Testis (tissue), 3 donors: ENCODE results near the gene AGBL1. TPM values are rescaled to one million over a fixed set of nuclear protein-coding genes. Genes with fewer than 3 reads are reported as not detected.

Experiments
- DNase-seq: peaks from one replicate; pipeline ENCODE4 v3.0.0-alpha.2; 2019
- H3K27ac ChIP-seq, 2 donors: fragments of 200-600 bp; sonication (generic); one replicate each; pipeline ENCODE4 v1.5.1; 2019
- H3K27me3 ChIP-seq: fragments of 200-600 bp; sonication (generic); one replicate; pipeline ENCODE4 v1.5.1; 2019
- H3K36me3 ChIP-seq: fragments of 200-600 bp; sonication (generic); one replicate; pipeline ENCODE4 v1.5.1; 2017; ENCODE audit warnings: low read depth; ENCODE audit errors: missing control alignments
- H3K4me1 ChIP-seq: fragments of 200-600 bp; sonication (generic); one replicate; pipeline ENCODE4 v1.5.1; 2019
- H3K4me3 ChIP-seq, 2 donors: fragments of 200-600 bp; sonication (generic); one replicate each; pipeline ENCODE4 v1.5.1; 2017 to 2019
- H3K9me3 ChIP-seq: fragments of 200-600 bp; sonication (generic); one replicate; pipeline ENCODE4 v1.5.1; 2017
- POLR2A ChIP-seq: fragments of 450-650 bp; IDR thresholded peaks from one replicate; pipeline ENCODE4 v1.6.1; 2017; ENCODE audit warnings: antibody characterized with exemption, mild to moderate bottlenecking, moderate library complexity
- WGBS, 2 donors: methylation state at CpG; one replicate each; pipeline ENCODE4 v1.1.5; 2018; 5-methylcytosine and 5-hydroxymethylcytosine counted together
- intact Hi-C: fragments of 100-400 bp; cut with DNase I; formaldehyde crosslinking; loops from one replicate; pipeline ENCODE4 v1.15.1; 2023; ENCODE audit warnings: low total_unique reads
- polyA plus RNA-seq: library from polyadenylated mRNA; stranded (reverse); fragments of 350-450 nt; fragmentation: Illumina TruSeq; extraction: RNeasy Lipid Tissue Mini Kit (QIAGEN cat#74804); gene quantifications from one replicate; pipeline ENCODE4 v1.2.3, GENCODE V29; 2014; ENCODE audit warnings: low read depth, low replicate concordance; ENCODE audit not compliant: insufficient read depth
- total RNA-seq, 2 donors: library from RNA; depleted of rRNA; stranded (reverse); fragments of >200 nt; gene quantifications; one replicate each; pipeline ENCODE4 v1.2.3, GENCODE V29; 2016
- TF ChIP-seq, protein P1 (sequence below), 3 experiments: fragments of 450-650 bp in 2 of 3; fragments of 200-600 bp in 1 of 3; sonication (generic) in 1 of 3; IDR thresholded peaks; one replicate each; pipeline ENCODE4 v1.5.1; 2016 to 2019; ENCODE audit warnings: antibody characterized with exemption in 3 of 3, mild to moderate bottlenecking in 2 of 3, moderate library complexity in 1 of 3

The AGBL1 gene
- total and polyA plus RNA-seq, 3 donors from 2014 or later = 0.37 to 0.94 (median 0.70) TPM

- Histone ChIP-seq H3K27me3 (no peaks in the 10 kb centered on the region), H3K27ac (no peak overlapping the region), H3K4me1 (no peaks in the 10 kb centered on the region), H3K9me3 (no peaks in the 10 kb centered on the region), H3K36me3 (no peaks in the 10 kb centered on the region), H3K4me3 (no peak overlapping the region)
- intact Hi-C loops = no loop called here
- TF ChIP-seq, protein P1, sequence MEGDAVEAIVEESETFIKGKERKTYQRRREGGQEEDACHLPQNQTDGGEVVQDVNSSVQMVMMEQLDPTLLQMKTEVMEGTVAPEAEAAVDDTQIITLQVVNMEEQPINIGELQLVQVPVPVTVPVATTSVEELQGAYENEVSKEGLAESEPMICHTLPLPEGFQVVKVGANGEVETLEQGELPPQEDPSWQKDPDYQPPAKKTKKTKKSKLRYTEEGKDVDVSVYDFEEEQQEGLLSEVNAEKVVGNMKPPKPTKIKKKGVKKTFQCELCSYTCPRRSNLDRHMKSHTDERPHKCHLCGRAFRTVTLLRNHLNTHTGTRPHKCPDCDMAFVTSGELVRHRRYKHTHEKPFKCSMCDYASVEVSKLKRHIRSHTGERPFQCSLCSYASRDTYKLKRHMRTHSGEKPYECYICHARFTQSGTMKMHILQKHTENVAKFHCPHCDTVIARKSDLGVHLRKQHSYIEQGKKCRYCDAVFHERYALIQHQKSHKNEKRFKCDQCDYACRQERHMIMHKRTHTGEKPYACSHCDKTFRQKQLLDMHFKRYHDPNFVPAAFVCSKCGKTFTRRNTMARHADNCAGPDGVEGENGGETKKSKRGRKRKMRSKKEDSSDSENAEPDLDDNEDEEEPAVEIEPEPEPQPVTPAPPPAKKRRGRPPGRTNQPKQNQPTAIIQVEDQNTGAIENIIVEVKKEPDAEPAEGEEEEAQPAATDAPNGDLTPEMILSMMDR (IDR thresholded peaks at IDR 0.05) = no peak
- TF ChIP-seq POLR2A = no peak
- no peak for DNase-seq
- WGBS, 2 donors = 51 to 67% methylated on average over 3 to 5 of the region's 5 CpGs
These were observed 551.3 kb downstream of the AGBL1 start for GRCh38 chr15:86630946-86631345.

- intact Hi-C loops = no loop called here
- H3K4me1 ChIP-seq = no peaks in the 10 kb centered on the region
- no peak overlapping the region for H3K4me3 ChIP-seq
- H3K9me3 ChIP-seq = no peaks in the 10 kb centered on the region
- DNase-seq = no peak
- H3K27ac ChIP-seq = no peak overlapping the region
- no peaks in the 10 kb centered on the region for H3K36me3 ChIP-seq
- WGBS, 2 donors = 90% methylated on average over 4 of the region's 4 CpGs
- H3K27me3 ChIP-seq = no peaks in the 10 kb centered on the region
- TF ChIP-seq, protein P1 (IDR thresholded peaks at IDR 0.05) = no peak
- TF ChIP-seq POLR2A = no peak
These were observed 554.5 kb downstream of the AGBL1 start for GRCh38 chr15:86634146-86634545.

DNA sequence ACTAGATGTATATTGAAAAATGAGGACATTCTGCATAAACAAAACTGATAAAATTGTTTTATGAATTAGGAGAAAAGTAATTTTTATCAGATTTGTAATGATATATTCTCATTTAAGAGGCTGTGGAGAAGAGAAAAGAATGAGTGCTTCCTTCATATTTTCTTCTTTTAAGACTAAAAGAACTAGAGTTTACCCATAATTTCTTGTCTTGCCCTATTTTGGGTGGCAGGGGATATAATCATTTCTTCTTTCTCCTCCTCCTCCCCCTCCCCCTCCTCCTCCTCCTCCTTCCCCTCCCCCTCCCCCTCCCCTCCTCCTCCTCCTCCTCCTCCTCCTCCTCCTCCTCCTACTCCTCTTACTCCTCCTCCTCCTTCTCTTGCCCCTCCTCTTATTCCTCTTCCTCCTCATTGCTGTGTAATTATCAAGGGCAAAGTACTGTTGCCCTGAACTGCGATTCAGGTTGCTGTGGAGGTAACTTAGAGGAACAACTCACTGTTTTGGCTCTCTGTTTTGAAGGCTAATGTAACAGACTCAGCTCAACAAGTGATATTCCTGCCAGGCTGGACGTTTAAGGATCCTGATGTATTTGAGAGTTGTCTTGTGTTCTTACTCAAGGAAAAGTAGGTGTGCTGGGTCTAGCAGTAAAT is 555.4 kb downstream of the AGBL1 start:
- no peaks in the 10 kb centered on the region for H3K36me3 ChIP-seq
- WGBS, 2 donors = 63 to 71% methylated on average over 2 of the region's 2 CpGs
- no peak overlapping the region for H3K27ac ChIP-seq
- intact Hi-C loops = no loop called here
- TF ChIP-seq, protein P1 (IDR thresholded peaks at IDR 0.05) = no peak
- no peak for TF ChIP-seq POLR2A
- no peak overlapping the region for H3K4me3 ChIP-seq
- H3K27me3 ChIP-seq = no peaks in the 10 kb centered on the region
- DNase-seq = no peak
- no peaks in the 10 kb centered on the region for H3K4me1 ChIP-seq
- no peaks in the 10 kb centered on the region for H3K9me3 ChIP-seq

DNA sequence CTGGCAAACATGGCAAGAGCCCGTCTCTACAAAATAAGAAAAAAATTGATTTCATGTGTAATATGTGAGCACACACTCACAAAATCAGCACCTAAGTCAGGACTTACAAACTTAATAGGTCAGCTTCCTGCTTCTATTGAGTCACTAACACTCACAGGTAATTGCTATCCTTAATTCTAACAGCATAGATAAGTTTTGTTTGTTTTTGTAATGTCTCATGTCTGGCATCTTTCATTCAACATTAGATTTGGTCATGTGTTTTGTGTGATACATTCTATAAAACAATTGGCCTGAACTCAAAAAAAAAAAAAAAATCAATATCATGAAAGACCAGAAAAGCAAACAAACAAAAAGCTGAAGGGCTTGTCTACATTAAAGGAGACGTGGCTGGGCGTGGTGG is 564.7 kb downstream of the AGBL1 start:
- H3K4me3 ChIP-seq = no peak overlapping the region
- no peaks in the 10 kb centered on the region for H3K36me3 ChIP-seq
- no peak overlapping the region for H3K27ac ChIP-seq
- no peak for DNase-seq
- WGBS, 2 donors = 80 to 90% methylated on average over 3 of the region's 3 CpGs
- no peaks in the 10 kb centered on the region for H3K9me3 ChIP-seq
- no peaks in the 10 kb centered on the region for H3K4me1 ChIP-seq
- intact Hi-C loops = no loop called here
- TF ChIP-seq, protein P1 (IDR thresholded peaks at IDR 0.05) = no peak
- TF ChIP-seq POLR2A = no peak
- no peaks in the 10 kb centered on the region for H3K27me3 ChIP-seq

DNA sequence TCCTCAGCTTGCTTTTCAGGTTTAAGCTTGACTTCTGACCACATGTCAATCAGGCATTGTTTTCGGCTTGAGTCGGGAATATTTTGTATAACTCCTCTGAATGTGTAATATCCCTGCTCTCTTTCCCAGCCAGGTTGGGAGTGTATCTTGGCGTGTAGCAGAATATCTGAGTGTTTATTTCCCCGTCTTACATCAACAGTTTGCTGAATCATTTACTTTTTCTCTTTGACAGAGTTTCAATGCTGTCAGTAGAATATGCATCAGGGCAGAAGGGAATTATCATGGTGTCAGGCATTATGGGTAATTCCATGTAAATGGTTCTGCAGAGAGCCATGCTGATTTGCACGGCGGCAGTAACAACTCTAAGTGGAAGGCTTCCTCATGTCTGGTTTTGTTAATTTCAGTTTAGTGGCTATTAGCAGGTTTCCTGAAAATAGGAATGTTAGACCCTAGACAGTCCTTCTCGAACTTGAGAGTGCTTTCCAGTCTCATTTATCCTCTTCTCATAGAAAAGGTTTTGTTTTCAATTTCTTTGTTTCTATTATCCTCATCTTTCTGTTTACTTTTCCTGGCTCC is 566.3 kb downstream of the AGBL1 start:
- no peak for DNase-seq
- intact Hi-C loops = no loop called here
- 64 to 76% methylated on average over 7 of the region's 7 CpGs for WGBS, 2 donors

More for the DNA sequence above, 566.3 kb downstream of the AGBL1 start:
- Histone ChIP-seq H3K27ac (no peak overlapping the region), H3K9me3 (no peaks in the 10 kb centered on the region), H3K27me3 (no peaks in the 10 kb centered on the region), H3K4me1 (no peaks in the 10 kb centered on the region), H3K36me3 (no peaks in the 10 kb centered on the region), H3K4me3 (no peak overlapping the region)
- TF ChIP-seq POLR2A = no peak
- TF ChIP-seq, protein P1 (IDR thresholded peaks at IDR 0.05) = no peak
